ENCODE data around the gene EEF2. TPM values are rescaled to one million over a fixed set of nuclear protein-coding genes. Genes with fewer than 3 reads are reported as not detected.

Gene EEF2
- total and polyA plus RNA-seq, 2 donors (not counting 3 experiments of a cell fraction or from before 2014, with no cell fraction given): 1,496 to 2,318 TPM

DNA sequence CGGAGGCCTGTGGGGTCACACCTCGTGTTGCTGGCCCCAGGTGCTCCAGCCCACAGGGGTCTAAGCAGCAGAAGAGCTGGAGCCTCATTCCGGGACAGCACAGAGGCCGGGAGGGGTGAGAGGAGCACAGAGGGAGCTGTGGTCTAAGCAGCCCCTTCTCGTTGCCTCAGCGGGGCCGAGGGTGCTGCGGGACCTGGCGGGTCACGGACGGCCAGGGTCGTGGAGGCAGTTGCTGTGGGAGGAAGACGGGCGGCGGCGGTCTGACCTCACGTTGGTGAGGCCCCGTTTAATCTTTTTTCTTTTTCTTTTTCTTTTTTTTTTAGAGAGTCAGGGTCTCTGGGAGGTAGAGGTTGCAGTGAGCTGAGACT is 44.0 kb upstream of the EEF2 start:
- Histone ChIP-seq H3K27ac (ENCODE audit: insufficient read depth, low read depth, low read length) (no peak overlapping the region), H3K27me3 (ENCODE audit: control insufficient read depth in 2 of 2, insufficient read depth in 2 of 2, low read length in 2 of 2) (no peaks in the 10 kb centered on the region), H3K4me3 (replicated peaks in 1 of 3; ENCODE audit: insufficient read depth in 1 of 3, low read depth in 1 of 3, low read length in 3 of 3) (no peak overlapping the region), H3K4me1 (ENCODE audit: control insufficient read depth, extremely low read depth, insufficient read depth, low read length) (no peaks in the 10 kb centered on the region), H3K9me1 (replicated peaks; ENCODE audit: control insufficient read depth, extremely low read depth, insufficient read depth, low read length) (no peaks in the 10 kb centered on the region), H4K20me1 (replicated peaks; ENCODE audit: control insufficient read depth, extremely low read depth, insufficient read depth, low read length) (no peaks in the 10 kb centered on the region), H2AFZ (ENCODE audit: low read depth, low read length) (no peak overlapping the region), H3K4me2 (ENCODE audit: insufficient read depth, low read length) (no peak overlapping the region), H3K79me2 (ENCODE audit: control insufficient read depth, insufficient read depth, low read length) (no peaks in the 10 kb centered on the region), H3K9ac (replicated peaks; ENCODE audit: extremely low read depth, insufficient read depth, low read length) (no peak overlapping the region), H3K36me3 (ENCODE audit: control insufficient read depth in 2 of 2, extremely low read depth in 1 of 2, insufficient read depth in 2 of 2, low read length in 2 of 2) (peaks cover 5 to 39% of the 10 kb centered on the region in 2 experiments), H3K9me3 (replicated peaks; ENCODE audit: control insufficient read depth, insufficient read depth, low read length) (no peaks in the 10 kb centered on the region)
- DNase-seq (ENCODE audit: low read depth, low spot score): no peak
- CTCF ChIA-PET: no interaction called here
- no TSS peak for BruUV-seq (replicated peaks)
- POLR2A ChIA-PET: no interaction called here
- dilution Hi-C loops (cut with MboI; ENCODE audit: extremely low pct_ligation_motif_present, low sequenced_read_pairs): no loop called here
- TF ChIP-seq POLR2AphosphoS5 (IDR thresholded peaks at IDR 0.05; ENCODE audit: insufficient read depth, low read depth, low read length): no peak
- TF ChIP-seq, protein P1, sequence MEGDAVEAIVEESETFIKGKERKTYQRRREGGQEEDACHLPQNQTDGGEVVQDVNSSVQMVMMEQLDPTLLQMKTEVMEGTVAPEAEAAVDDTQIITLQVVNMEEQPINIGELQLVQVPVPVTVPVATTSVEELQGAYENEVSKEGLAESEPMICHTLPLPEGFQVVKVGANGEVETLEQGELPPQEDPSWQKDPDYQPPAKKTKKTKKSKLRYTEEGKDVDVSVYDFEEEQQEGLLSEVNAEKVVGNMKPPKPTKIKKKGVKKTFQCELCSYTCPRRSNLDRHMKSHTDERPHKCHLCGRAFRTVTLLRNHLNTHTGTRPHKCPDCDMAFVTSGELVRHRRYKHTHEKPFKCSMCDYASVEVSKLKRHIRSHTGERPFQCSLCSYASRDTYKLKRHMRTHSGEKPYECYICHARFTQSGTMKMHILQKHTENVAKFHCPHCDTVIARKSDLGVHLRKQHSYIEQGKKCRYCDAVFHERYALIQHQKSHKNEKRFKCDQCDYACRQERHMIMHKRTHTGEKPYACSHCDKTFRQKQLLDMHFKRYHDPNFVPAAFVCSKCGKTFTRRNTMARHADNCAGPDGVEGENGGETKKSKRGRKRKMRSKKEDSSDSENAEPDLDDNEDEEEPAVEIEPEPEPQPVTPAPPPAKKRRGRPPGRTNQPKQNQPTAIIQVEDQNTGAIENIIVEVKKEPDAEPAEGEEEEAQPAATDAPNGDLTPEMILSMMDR (IDR thresholded peaks at IDR 0.05; ENCODE audit: extremely low read depth in 1 of 2, insufficient read depth in 1 of 2, low read depth in 1 of 2, low read length in 2 of 2): no peak
- TF ChIP-seq MYC (IDR thresholded peaks at IDR 0.05; ENCODE audit: low read depth, low read length): no peak
- no peak for TF ChIP-seq JUN (IDR thresholded peaks at IDR 0.05; ENCODE audit: borderline replicate concordance, insufficient read depth, insufficient read length, low read depth)
- no peak for TF ChIP-seq MAX (IDR thresholded peaks at IDR 0.05; ENCODE audit: insufficient read depth, insufficient read length)
- TF ChIP-seq POLR2A (IDR thresholded peaks at IDR 0.05; ENCODE audit: low read depth, low read length): no peak
- no peak for TF ChIP-seq EZH2 (IDR thresholded peaks at IDR 0.05; ENCODE audit: borderline replicate concordance, low read depth, low read length, severe bottlenecking)
- FAIRE-seq: no peak
- intact Hi-C loops (cut with micrococcal nuclease): no loop called here
